Right ventricle myocardium superior (tissue), 1 donor: ENCODE data around the gene SAMD14. TPM values are rescaled to one million over a fixed set of nuclear protein-coding genes. Genes with fewer than 3 reads are reported as not detected.

Experiments used
- ATAC-seq: fragments of 200-7000 bp; cut with Tn5 transposase; one replicate; pipeline ENCODE4 v1.9.1; 2020; ENCODE audit warnings: mild to moderate bottlenecking; ENCODE audit not compliant: poor library complexity
- DNase-seq: peaks from one replicate; pipeline ENCODE4 v3.0.0-alpha.2; 2020
- intact Hi-C: fragments of 100-400 bp; cut with DNase I; formaldehyde crosslinking; loops from one replicate; pipeline ENCODE4 v1.11.2; 2022
- total RNA-seq: library from RNA; stranded (reverse); fragmentation: NEBNext Ultra II Directional; extraction: Animal tissue kit (Norgen Biotek cat#: 25700); gene quantifications from one replicate; pipeline ENCODE4 v1.2.1, GENCODE V29; 2021
- donor health status: DM: no; HTN: yes; CAD: no; lungs with severe emphysema.

SAMD14 gene
- total RNA-seq, 1 donor from 2014 or later: 0.78 TPM

DNA sequence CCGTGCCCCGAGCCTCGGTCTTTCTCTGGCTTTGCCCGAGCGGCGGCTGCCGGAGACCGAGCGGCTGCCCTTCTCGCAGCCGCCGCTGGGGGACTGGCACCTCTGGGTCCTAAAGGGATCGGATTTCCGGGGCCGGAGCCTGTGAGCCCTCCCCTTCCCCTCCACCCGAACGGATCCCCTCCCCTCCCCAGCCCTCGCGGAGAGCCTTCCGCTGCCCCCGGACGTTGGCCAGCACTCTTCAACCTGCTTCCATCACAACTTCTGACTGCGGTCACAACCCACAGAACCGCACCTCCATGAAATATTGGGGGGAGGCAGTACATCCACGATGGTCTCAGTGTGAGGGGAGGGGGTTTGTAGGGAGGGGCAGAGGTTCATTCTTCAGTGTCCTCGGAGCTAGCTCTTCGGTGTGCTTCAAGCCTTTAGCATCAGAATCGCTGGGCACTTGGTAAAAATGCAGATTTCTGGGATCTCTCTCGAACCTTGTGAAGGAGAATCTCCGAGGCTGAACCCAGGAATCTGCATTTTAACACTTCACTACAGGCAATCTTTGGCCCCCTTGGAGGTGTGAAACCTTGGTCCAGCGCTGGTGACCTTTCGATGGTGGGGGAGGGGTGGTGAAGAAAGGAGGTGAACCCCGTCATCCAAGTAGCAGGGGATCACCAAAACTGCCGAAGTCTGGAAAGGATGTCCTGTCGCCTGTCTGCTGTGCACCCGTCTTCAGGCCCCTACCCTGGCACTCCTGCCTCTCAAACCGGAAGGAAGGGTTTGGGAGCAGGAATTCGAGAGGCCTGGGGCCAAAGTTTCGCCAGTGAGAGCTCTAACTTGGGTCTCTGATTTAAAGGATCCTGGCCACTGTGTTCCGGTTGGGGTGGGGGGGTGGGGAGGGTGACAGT lies 21.3 kb upstream of the SAMD14 start:
- ATAC-seq: peak; percentile 78
- peak; percentile 94 for DNase-seq
- intact Hi-C loops: no loop called here

- intact Hi-C loops: no loop called here
- no peak for DNase-seq
- peak; percentile 0 for ATAC-seq
These were observed 20.5 kb upstream of the SAMD14 start, which contains the start of gene PPP1R9B for GRCh38 chr17:50150354-50151040. Gene PPP1R9B, minus strand, starts transcription at chr17:50150677. Its CDS starts 164 bp downstream, at chr17:50150513.

- ATAC-seq (peak; percentile 7), DNase-seq (peak; percentile 83)
- intact Hi-C loops: no loop called here
These were observed 19.7 kb upstream of the SAMD14 start for GRCh38 chr17:50149417-50150353.

GRCh38 chr17:50149091-50149416 lies 19.1 kb upstream of the SAMD14 start:
- DNase-seq: no peak
- ATAC-seq: no peak
- intact Hi-C loops: no loop called here

DNA sequence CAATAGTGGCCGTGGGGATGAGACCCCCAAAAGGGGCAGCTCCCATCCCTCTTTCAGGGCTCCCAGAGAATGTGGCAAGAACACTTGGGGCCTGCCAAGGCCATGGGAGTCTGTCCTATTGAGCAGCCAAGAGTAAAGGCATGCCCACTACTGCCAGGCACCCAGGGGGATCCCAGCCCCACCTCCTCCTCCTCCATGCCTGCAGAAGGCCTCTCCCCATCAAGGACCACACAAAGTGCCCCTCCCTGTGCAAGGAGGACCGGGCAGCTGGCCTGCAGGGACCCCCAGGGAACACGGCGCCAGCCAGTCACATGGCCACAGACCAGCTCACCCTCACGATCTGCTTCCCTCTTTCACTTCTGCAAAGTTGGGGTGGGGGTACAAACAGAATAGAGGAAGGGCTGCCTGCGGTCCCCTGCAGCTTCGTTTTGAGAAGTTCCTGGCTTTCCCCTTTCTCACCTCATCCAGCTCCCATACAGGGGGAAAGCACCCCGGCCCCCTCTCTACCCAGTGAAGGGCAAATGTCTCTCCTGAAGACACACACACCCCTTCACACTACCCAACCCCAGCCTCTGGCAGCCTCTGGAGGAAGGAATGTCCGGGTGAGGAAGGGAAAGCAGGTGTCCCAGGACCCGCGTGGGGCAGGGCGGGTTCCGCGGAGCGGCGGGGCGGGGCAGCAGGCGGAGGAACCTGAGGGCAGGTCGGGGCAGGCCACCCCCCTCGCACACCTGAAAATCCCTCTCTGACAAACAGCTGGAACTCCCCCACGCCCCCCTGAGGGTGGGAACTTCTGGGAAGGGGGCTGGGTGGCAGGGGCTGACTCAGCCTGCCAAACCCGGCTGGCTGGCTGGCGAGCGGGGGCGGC lies 18.5 kb upstream of the SAMD14 start:
- DNase-seq: peak; percentile 72
- intact Hi-C loops: no loop called here
- peak; percentile 4 for ATAC-seq

DNA sequence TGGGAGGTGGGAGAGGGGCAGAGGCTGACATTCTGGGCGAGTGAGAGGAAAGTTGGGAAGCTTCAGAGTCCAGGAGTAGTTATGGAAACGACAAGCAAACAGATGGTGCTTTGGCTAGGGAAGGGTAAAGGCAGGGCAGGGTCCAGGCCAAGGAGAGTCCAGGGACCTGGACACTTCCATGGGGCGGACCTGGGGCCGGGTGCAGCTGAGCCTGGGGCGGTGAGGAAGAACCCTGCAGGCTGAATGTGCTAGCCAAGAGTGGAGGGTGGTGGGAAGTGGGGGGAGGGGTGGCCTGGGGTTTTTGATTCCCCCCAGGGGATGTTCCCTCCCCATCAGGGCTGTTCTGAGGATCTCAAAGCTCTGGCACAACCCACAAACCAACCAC lies 17.9 kb upstream of the SAMD14 start:
- DNase-seq (no peak), ATAC-seq (peak; percentile 7)
- intact Hi-C loops: no loop called here

DNA sequence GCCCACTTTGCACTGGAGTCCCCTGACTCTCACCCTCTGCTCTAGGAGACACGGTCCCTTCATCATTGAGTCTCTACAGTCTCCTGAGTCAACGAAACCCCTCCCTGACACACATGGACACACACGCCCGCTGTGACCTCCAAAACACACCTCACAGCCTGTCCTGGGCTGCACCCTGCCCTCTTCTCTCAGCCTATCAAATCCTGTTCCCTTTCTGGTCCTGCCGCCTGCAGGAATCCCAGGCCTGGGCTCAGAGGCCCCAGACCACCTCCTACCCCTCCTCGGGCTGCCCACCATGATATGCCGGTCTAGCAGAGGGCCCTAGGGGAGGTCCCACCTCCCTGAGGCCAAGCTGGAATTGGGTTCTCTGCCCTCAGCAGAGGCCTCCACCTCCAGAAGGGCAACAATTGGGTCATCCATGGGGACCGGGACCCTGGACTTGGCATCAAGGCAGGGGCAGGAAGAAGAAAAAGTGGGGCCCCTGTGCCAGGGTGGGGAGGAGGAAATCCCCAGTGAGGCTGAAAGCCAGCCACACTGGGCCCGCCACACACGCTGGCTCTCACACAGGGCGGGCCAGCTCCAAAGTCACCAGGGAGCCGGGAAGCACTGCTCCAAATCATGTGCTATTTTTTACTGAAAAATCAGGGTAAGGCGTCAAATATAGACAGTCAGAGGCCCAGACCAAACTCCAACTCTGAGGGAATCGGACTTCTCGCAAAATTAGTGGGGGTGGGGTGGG lies 17.1 kb upstream of the SAMD14 start:
- DNase-seq (no peak), ATAC-seq (peak; percentile 7)

GRCh38 chr17:50146230-50146926 lies 16.4 kb upstream of the SAMD14 start:
- DNase-seq (no peak), ATAC-seq (no peak)
- intact Hi-C loops: no loop called here

More for the DNA sequence above, 17.1 kb upstream of the SAMD14 start:
- intact Hi-C loops: no loop called here

GRCh38 chr17:50145532-50146229 lies 15.7 kb upstream of the SAMD14 start:
- intact Hi-C loops: no loop called here
- no peak for DNase-seq
- ATAC-seq: no peak

DNA sequence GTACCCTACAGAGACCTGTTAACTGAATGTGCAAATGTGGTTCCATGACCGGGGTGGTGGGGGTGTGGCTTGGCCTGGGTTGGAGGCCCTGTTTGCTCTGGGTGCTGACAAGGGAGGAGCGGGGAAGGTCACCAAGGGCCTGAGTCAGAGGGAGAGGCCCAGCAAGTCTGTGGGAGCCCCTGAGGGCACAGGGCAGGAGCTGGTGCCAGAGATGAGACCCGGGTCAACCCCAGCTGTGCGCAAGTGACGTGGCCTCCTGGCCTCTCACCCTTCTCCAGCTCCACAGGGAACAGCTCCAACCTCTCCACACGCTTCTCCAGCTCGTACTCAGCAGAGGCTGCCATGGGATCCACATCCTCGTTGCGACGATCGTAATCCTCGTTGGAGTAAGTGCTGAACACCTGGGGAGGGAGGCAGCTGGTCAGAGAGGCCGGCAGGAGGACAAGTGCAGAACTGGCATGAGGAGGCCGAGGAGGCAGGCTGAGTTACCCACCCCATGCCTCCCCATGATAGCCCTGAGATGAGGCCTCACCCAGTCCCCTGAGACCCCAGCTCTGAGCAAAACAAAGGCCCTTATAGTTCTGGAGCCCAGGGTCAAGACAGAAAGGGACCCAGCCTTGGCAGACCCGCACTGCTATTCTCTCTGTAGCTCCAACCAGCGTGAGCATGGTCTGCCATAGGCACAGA lies 15.0 kb upstream of the SAMD14 start:
- ATAC-seq (no peak), DNase-seq (peak; percentile 74)
- intact Hi-C loops: no loop called here

DNA sequence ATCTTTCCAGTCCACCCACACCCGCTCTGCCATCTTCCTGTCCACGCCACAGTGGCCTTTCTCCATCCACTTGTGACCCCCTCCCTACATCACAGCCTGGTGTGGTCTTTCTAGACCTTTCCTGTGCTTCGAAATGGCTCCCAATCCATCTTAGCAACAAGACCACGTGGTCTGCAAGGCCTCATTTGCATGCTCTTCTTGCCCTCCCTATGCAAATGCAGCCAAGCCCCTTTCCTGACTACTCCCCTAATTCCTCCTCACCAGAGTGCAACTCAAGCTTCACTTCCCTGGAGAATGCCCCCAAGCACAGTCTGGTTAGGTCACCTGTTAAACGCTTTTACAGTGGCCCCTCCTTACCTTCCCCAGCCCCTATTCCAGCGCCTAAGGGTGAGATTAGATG lies 14.4 kb upstream of the SAMD14 start:
- ATAC-seq (no peak), DNase-seq (no peak)
- intact Hi-C loops: no loop called here

- DNase-seq (no peak), ATAC-seq (no peak)
- intact Hi-C loops: no loop called here
These were observed 13.7 kb upstream of the SAMD14 start for GRCh38 chr17:50143461-50144176.

GRCh38 chr17:50141745-50142110 lies 11.8 kb upstream of the SAMD14 start:
- intact Hi-C loops: no loop called here
- DNase-seq: no peak
- ATAC-seq: no peak

GRCh38 chr17:50141026-50141744 lies 11.2 kb upstream of the SAMD14 start:
- intact Hi-C loops: no loop called here
- no peak for ATAC-seq
- no peak for DNase-seq
